Measurements from ENCODE around the gene IGFBP5. TPM values are rescaled to one million over a fixed set of nuclear protein-coding genes. Genes with fewer than 3 reads are reported as not detected.

IGFBP5 gene
- total RNA-seq, 1 experiment from 2014 or later = 3.9 TPM

GRCh38 chr2:216702756-216703155 is 7.4 kb upstream of the IGFBP5 start:
- no peaks in the 10 kb centered on the region for H3K79me2 ChIP-seq (ENCODE audit: insufficient read depth, low read length)
- no peak overlapping the region for H3K4me2 ChIP-seq (ENCODE audit: low read length)
- ATAC-seq = no peak
- BruUV-seq (replicated peaks) = no TSS peak
- H3K9ac ChIP-seq (ENCODE audit: low read length) = no peak overlapping the region
- POLR2A ChIA-PET = no interaction called here
- H3K27ac ChIP-seq (ENCODE audit: low read depth, low read length) = no peak overlapping the region
- H3K4me3 ChIP-seq (replicated peaks in 1 of 2; ENCODE audit: low read depth in 1 of 2, low read length in 2 of 2) = no peak overlapping the region
- H3K9me3 ChIP-seq (ENCODE audit: control insufficient read depth in 1 of 2, insufficient read depth in 1 of 2, low read depth in 1 of 2, low read length in 2 of 2) = no peaks in the 10 kb centered on the region
- no peak for DNase-seq (ENCODE audit: low read depth, low spot score)
- CTCF ChIA-PET = interaction anchor here (2.3 kb wide), 1 partner anchor 464 kb away, joined by 6 read pairs; no protein-coding TSS in a partner anchor
- no peaks in the 10 kb centered on the region for H3K4me1 ChIP-seq (ENCODE audit: control insufficient read depth in 1 of 2, insufficient read depth in 2 of 2, low read length in 2 of 2)
- no peaks in the 10 kb centered on the region for H3K36me3 ChIP-seq (ENCODE audit: control insufficient read depth in 1 of 2, insufficient read depth in 2 of 2, low read length in 2 of 2)
- no peak overlapping the region for H2AFZ ChIP-seq (ENCODE audit: low read depth, low read length, poor library complexity, severe bottlenecking)
- RAD21 ChIA-PET (ENCODE audit: low non-redundant PET in 1 of 2, low total read pairs in 2 of 2, uncharacterized antibody in 2 of 2, unreplicated experiment in 2 of 2) = no interaction called here
- TF ChIP-seq SIN3A (IDR thresholded peaks at IDR 0.05; ENCODE audit: low read depth) (no peak), ZFX (IDR thresholded peaks at IDR 0.05) (no peak), EZH2 (IDR thresholded peaks at IDR 0.05) (no peak), ELF1 (IDR thresholded peaks at IDR 0.05; ENCODE audit: borderline replicate concordance, low read depth) (no peak), CTCF (IDR thresholded peaks at IDR 0.05 in 2 of 3, conservative IDR thresholded peaks at IDR 0.05 in 1 of 3; ENCODE audit: borderline replicate concordance in 1 of 3, insufficient read depth in 1 of 3, low read depth in 2 of 3, low read length in 2 of 3) (no peak), POLR2AphosphoS5 (IDR thresholded peaks at IDR 0.05; ENCODE audit: low read depth, low read length) (no peak), MAX (IDR thresholded peaks at IDR 0.05) (no peak), ATF3 (IDR thresholded peaks at IDR 0.05) (no peak), REST (IDR thresholded peaks at IDR 0.05; ENCODE audit: low read depth) (no peak), CBX3 (IDR thresholded peaks at IDR 0.05; ENCODE audit: low read depth) (no peak), EZH2phosphoT487 (IDR thresholded peaks at IDR 0.05; ENCODE audit: borderline replicate concordance) (no peak)
- no peaks in the 10 kb centered on the region for H4K20me1 ChIP-seq (ENCODE audit: insufficient read depth)
- intact Hi-C loops (cut with micrococcal nuclease) = no loop called here
- H3K27me3 ChIP-seq (ENCODE audit: insufficient read depth, low read length) = peaks cover 16% of the 10 kb centered on the region; the same call in 1 of the 2 replicates
- peaks cover 3% of the 10 kb centered on the region; the same call in 1 of the 2 replicates for H3K9me2 ChIP-seq (ENCODE audit: insufficient read depth)
